GM18870 (cell line): ENCODE measurements around the gene GRIK3.
"Not testable (repeated sequence)": the region's sequence is repeated elsewhere in the genome, so short reads cannot be mapped to it uniquely, and the experiment has no call there.

ENCODE experiments used
- ATAC-seq: cut with Tn5 transposase; IDR thresholded peaks from one replicate; pipeline ENCODE4 v1.9.1; 2021; ENCODE audit warnings: moderate library complexity; ENCODE audit not compliant: unreplicated experiment

The GRIK3 gene

GRCh38 chr1:37034121-37035013, at the start of gene GRIK3:
Gene GRIK3 (minus strand): TSS chr1:37034515. CDS start chr1:37034108, 407 bp downstream.
- no peak for ATAC-seq

- no peak for ATAC-seq
These were observed 49.7 kb upstream of the GRIK3 start for GRCh38 chr1:37084013-37084412.

- ATAC-seq, result no peak
These were observed 49.3 kb upstream of the GRIK3 start for GRCh38 chr1:37083603-37084002.

GRCh38 chr1:37080296-37080986, 46.1 kb upstream of the GRIK3 start:
- not testable (repeated sequence) for ATAC-seq

- ATAC-seq, result no peak
These were observed 44.6 kb upstream of the GRIK3 start for GRCh38 chr1:37078866-37079265.

GRCh38 chr1:37076168-37076567, 41.9 kb upstream of the GRIK3 start:
- no peak for ATAC-seq

- no peak for ATAC-seq
These were observed 39.6 kb upstream of the GRIK3 start for GRCh38 chr1:37073854-37074379.

GRCh38 chr1:37073152-37073853, 39.0 kb upstream of the GRIK3 start:
- ATAC-seq, result no peak

- ATAC-seq, result no peak
These were observed 37.5 kb upstream of the GRIK3 start for GRCh38 chr1:37071829-37072228.

GRCh38 chr1:37070126-37070525, 35.8 kb upstream of the GRIK3 start:
- ATAC-seq, result no peak

GRCh38 chr1:37069406-37069805, 35.1 kb upstream of the GRIK3 start:
- ATAC-seq, result no peak

GRCh38 chr1:37068897-37069296, 34.6 kb upstream of the GRIK3 start:
- no peak for ATAC-seq

- ATAC-seq, result no peak
These were observed 33.9 kb upstream of the GRIK3 start for GRCh38 chr1:37068260-37068659.

GRCh38 chr1:37064039-37064438, 29.7 kb upstream of the GRIK3 start:
- ATAC-seq, result no peak

GRCh38 chr1:37059346-37059745, 25.0 kb upstream of the GRIK3 start:
- no peak for ATAC-seq

GRCh38 chr1:37058424-37058988, 24.2 kb upstream of the GRIK3 start:
- no peak for ATAC-seq

- no peak for ATAC-seq
These were observed 22.0 kb upstream of the GRIK3 start for GRCh38 chr1:37056325-37056724.

GRCh38 chr1:37055631-37056030, 21.3 kb upstream of the GRIK3 start:
- no peak for ATAC-seq

- no peak for ATAC-seq
These were observed 18.9 kb upstream of the GRIK3 start for GRCh38 chr1:37053173-37053572.

GRCh38 chr1:37052120-37052519, 17.8 kb upstream of the GRIK3 start:
- no peak for ATAC-seq

GRCh38 chr1:37051346-37051745, 17.0 kb upstream of the GRIK3 start:
- no peak for ATAC-seq
